Measurements from ENCODE around the gene CSTB. TPM values are rescaled to one million over a fixed set of nuclear protein-coding genes. Genes with fewer than 3 reads are reported as not detected.

CSTB gene
- total RNA-seq, 1 experiment from 2014 or later: 40.7 TPM

GRCh38 chr21:43800124-43800523, 24.0 kb upstream of the CSTB start:
- Histone ChIP-seq H3K79me1 (ENCODE audit: insufficient read depth, low read depth, low read length, poor library complexity, severe bottlenecking) (no peaks in the 10 kb centered on the region), H2BK12ac (ENCODE audit: insufficient read length, low read depth, low read length) (no peak overlapping the region), H3K4ac (ENCODE audit: low read depth, low read length) (no peak overlapping the region), H3K27me3 (ENCODE audit: insufficient read depth, low read length) (no peaks in the 10 kb centered on the region), H3K79me2 (ENCODE audit: insufficient read depth, low read length) (no peaks in the 10 kb centered on the region; the same call in 1 of the 2 replicates), H3K23ac (ENCODE audit: insufficient read length, low read depth, low read length) (no peak overlapping the region), H3K9ac (ENCODE audit: extremely low read depth, insufficient read length, low read length) (no peak overlapping the region), H3K4me1 (ENCODE audit: insufficient read depth, low read length) (no peaks in the 10 kb centered on the region), H4K5ac (ENCODE audit: insufficient read length, low read depth, low read length) (no peak overlapping the region), H3K9me3 (ENCODE audit: control insufficient read depth, low read depth, low read length) (no peaks in the 10 kb centered on the region), H4K20me1 (ENCODE audit: control insufficient read depth, insufficient read depth, insufficient read length) (no peaks in the 10 kb centered on the region), H4K8ac (replicated peaks; ENCODE audit: insufficient read length, low read depth, low read length) (no peak overlapping the region), H2BK5ac (ENCODE audit: insufficient read length, low read length) (no peak overlapping the region), H4K91ac (ENCODE audit: insufficient read length, low read depth, low read length) (no peak overlapping the region), H2AK5ac (ENCODE audit: insufficient read length, low read length) (no peak overlapping the region), H3K23me2 (ENCODE audit: insufficient read length, low read depth, low read length, poor library complexity, severe bottlenecking) (no peaks in the 10 kb centered on the region), H2BK120ac (ENCODE audit: low read depth, low read length, poor library complexity, severe bottlenecking) (no peak overlapping the region), H2BK20ac (ENCODE audit: low read depth, low read length, poor library complexity, severe bottlenecking) (no peak overlapping the region), H2AFZ (ENCODE audit: low read length) (no peak overlapping the region), H3K56ac (ENCODE audit: insufficient read length, low read depth, low read length) (no peak overlapping the region), H3K14ac (ENCODE audit: insufficient read depth, low read length) (no peak overlapping the region), H3K18ac (ENCODE audit: insufficient read length, low read depth, low read length) (no peak overlapping the region), H3K27ac (ENCODE audit: insufficient read length, low read depth, low read length) (no peak overlapping the region), H3T11ph (ENCODE audit: low read length) (no peak overlapping the region), H2BK15ac (ENCODE audit: low read depth, low read length) (no peak overlapping the region), H3K4me2 (ENCODE audit: insufficient read depth, insufficient read length, low read length) (no peak overlapping the region)
- H3K36me3 Mint-ChIP-seq (ENCODE audit: insufficient read depth in 1 of 3, low read depth in 3 of 3): peaks cover 66 to 90% (median 88%) of the 10 kb centered on the region in 3 experiments
- no peak for DNase-seq
- TF ChIP-seq, protein P1, sequence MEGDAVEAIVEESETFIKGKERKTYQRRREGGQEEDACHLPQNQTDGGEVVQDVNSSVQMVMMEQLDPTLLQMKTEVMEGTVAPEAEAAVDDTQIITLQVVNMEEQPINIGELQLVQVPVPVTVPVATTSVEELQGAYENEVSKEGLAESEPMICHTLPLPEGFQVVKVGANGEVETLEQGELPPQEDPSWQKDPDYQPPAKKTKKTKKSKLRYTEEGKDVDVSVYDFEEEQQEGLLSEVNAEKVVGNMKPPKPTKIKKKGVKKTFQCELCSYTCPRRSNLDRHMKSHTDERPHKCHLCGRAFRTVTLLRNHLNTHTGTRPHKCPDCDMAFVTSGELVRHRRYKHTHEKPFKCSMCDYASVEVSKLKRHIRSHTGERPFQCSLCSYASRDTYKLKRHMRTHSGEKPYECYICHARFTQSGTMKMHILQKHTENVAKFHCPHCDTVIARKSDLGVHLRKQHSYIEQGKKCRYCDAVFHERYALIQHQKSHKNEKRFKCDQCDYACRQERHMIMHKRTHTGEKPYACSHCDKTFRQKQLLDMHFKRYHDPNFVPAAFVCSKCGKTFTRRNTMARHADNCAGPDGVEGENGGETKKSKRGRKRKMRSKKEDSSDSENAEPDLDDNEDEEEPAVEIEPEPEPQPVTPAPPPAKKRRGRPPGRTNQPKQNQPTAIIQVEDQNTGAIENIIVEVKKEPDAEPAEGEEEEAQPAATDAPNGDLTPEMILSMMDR (conservative IDR thresholded peaks at IDR 0.05): no peak
- H3K27ac Mint-ChIP-seq: no peak overlapping the region; a peak in 1 of 7 replicates
- no peaks in the 10 kb centered on the region for H3K27me3 Mint-ChIP-seq (ENCODE audit: low read depth)
- no peaks in the 10 kb centered on the region for H3K9me3 Mint-ChIP-seq
- no peak overlapping the region for H3K4me3 Mint-ChIP-seq
- no peaks in the 10 kb centered on the region for H3K4me1 Mint-ChIP-seq
- WGBS (ENCODE audit: extremely low coverage, insufficient read length, low lambda C conversion rate): no CpG with 5 or more reads among the region's 17 CpGs
